Smooth muscle cell of trachea (primary cell): ENCODE results near the gene SUGP2. TPM values are rescaled to one million over a fixed set of nuclear protein-coding genes. Genes with fewer than 3 reads are reported as not detected.

ENCODE experiments used
- total RNA-seq: library from RNA; depleted of rRNA; stranded (reverse); fragments of >200 nt; gene quantifications from 2 replicates; pipeline ENCODE4 v1.2.1, GENCODE V29; 2014

SUGP2 gene
- total RNA-seq, result 33.6 and 37.5 TPM in 2 replicates

GRCh38 chr19:19033426-19034203 lies at the start of gene SUGP2, which contains the start of gene ARMC6:
TSS of gene SUGP2 (minus strand) at chr19:19033517. CDS start at chr19:19031071, 2,446 bp downstream.
TSS of gene ARMC6 (plus strand) at chr19:19033603. CDS start at chr19:19034210, 607 bp downstream.

GRCh38 chr19:19063183-19064097 lies 30.1 kb upstream of the SUGP2 start, which contains the start of gene SLC25A42:
TSS of gene SLC25A42 (plus strand) at chr19:19063994. CDS start at chr19:19096125, 32,131 bp downstream.

Other genes with a start within 250 kb of the SUGP2 start
- 0.15 and 0.17 TPM in 2 replicates for gene COMP, start 242.2 kb downstream of the SUGP2 start, total RNA-seq
- gene UPF1, start 201.6 kb downstream of the SUGP2 start, total RNA-seq, result 84.5 and 97.8 TPM in 2 replicates
- 0.29 and 2.5 TPM in 2 replicates for gene CERS1, start 137.4 kb downstream of the SUGP2 start, total RNA-seq
- gene COPE, start 114.1 kb downstream of the SUGP2 start, total RNA-seq, result 224 and 299 TPM in 2 replicates
- gene DDX49, start 113.8 kb downstream of the SUGP2 start, total RNA-seq, result 45.2 and 50.3 TPM in 2 replicates
- gene HOMER3, start 92.3 kb downstream of the SUGP2 start, total RNA-seq, result 76.1 and 86.0 TPM in 2 replicates
- 43.2 TPM in 2 replicates for gene ARMC6, start 86 bp upstream of the SUGP2 start, total RNA-seq
- gene SLC25A42, start 30.5 kb upstream of the SUGP2 start, total RNA-seq, result 7.9 and 12.4 TPM in 2 replicates
- gene TMEM161A, start 105.0 kb upstream of the SUGP2 start, total RNA-seq, result 19.8 and 47.8 TPM in 2 replicates
- 0.17 TPM in 1 of 2 replicates, not detected in the other for gene MEF2B, start 136.7 kb upstream of the SUGP2 start, total RNA-seq
- gene BORCS8, start 158.6 kb upstream of the SUGP2 start, total RNA-seq, result 12.2 and 15.7 TPM in 2 replicates
- gene RFXANK, start 158.7 kb upstream of the SUGP2 start, total RNA-seq, result 61.2 and 71.3 TPM in 2 replicates
- gene NR2C2AP, start 169.9 kb upstream of the SUGP2 start, total RNA-seq, result 3.3 and 4.9 TPM in 2 replicates
- gene NCAN, start 178.4 kb upstream of the SUGP2 start, total RNA-seq, result under 0.01 TPM in 2 replicates
- gene TM6SF2, start 239.8 kb upstream of the SUGP2 start, total RNA-seq, result 0.29 and 1.7 TPM in 2 replicates